Hindlimb muscle (tissue), 1 donor: ENCODE data around the gene WDR91. TPM values are rescaled to one million over a fixed set of nuclear protein-coding genes. Genes with fewer than 3 reads are reported as not detected.

Source experiments
- DNase-seq: peaks from one replicate; pipeline ENCODE4 v3.0.0-alpha.2; 2013
- polyA plus RNA-seq: library from polyadenylated mRNA; unstranded; fragments of 120-200 nt; gene quantifications from one replicate; pipeline ENCODE4 v1.2.1, GENCODE V29; 2013; ENCODE audit not compliant: insufficient read length

Gene WDR91
- polyA plus RNA-seq, 1 donor: 11.1 TPM

DNA sequence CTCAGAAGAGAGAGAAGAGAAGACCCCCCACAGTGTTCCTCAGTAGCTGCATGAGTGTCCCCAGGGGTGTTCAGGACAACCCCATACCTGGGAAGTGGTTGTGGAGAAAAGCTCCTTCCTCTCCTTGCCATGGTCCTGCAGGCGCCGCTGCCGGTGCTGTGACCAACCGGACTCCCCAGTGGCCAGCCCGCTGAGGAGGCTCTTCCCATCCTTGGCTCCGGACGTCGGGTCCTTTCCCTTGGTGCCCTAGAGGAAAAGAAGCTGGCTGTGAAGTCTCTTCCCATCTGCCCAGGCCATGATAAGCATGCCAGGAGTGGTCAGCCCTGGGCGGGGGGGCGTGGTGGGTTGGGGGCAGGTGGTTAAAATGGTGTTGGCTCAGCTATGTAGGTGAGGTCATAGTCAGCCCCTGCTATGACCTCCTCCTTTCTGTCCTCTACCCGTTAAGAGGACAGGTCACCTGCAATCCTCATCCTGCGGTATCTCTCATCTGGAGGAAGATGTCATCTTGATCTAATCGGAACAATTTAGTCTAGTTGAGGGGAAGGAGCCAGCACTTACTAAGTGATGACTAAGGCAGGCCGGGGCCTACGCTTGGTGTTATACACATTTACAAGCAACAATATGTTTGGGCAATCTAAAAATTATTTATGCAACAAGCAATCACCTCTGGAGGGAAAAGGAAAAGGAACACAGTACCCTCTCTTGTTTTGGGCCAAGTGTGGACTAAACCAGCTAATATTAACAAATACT lies 13.2 kb downstream of the WDR91 start:
- no peak for DNase-seq

DNA sequence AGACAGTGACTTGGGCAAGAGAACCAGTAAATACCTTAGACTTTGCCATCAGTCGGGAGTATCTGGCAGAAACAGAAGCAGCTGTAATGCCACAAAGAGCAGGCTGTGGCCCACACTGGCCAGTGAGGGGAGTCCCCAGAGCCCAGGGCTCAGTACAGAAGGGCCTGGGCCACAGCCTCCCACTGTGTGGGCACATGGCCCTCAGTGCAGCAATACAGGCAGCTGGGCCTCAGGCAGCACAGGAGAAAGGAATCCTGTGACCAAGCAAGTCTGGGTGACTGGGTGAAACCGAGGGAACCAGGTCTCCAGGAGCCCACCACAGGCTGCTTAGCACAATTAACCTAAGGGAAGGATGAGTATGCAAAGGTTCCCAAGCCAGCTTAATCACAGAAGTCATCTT lies 14.0 kb downstream of the WDR91 start:
- no peak for DNase-seq

DNA sequence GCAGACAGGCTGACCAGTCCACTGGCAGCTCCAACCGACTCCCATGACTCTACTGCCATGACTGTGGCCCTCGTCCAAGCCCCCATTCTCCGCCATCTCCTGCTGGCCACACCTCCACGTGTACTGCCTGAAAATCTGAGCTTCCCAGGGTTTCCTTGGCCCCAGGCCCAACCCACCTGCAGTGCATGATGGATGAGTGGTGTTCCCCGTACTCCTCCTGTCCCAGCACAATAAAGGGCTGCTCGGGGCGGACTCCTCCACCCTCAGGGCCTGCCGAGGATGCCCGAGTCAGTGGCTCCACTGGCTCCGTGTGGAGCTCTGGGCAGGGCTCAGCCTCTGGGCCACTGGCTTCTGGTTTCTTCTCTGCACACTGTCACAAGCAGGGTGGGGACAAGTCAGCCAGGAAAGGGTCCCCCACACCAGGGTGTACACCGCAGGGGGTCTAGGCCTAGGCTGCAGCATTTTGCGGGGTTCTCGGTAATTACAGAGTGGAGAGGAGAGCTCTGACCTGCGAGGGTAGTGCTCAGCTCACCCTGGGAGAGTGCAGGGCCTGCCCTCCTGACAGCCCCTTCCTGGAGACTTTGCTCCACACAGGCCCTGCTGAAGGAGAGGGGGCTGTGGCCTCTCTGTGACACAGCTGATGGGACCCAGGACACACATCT lies 15.2 kb downstream of the WDR91 start:
- DNase-seq: no peak

DNA sequence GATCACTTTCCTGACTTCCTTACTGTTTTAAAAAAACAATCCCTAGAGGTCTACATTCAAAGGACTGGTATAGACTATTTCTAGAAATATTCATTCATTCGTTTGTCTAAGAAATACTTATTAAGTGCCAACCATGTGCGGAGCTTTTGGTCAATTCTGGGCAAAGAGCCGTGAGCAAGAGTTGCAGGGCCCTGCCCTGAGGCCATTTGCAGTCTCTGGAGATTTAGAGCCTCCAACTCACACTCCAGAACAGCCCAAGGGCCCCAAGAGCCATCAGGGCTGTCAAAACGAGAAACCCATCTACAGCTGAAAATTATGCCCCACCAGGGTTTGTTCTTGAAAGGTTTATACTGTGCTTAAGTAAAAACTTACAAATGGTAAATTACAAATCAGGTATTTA lies 16.2 kb downstream of the WDR91 start:
- DNase-seq: no peak

DNA sequence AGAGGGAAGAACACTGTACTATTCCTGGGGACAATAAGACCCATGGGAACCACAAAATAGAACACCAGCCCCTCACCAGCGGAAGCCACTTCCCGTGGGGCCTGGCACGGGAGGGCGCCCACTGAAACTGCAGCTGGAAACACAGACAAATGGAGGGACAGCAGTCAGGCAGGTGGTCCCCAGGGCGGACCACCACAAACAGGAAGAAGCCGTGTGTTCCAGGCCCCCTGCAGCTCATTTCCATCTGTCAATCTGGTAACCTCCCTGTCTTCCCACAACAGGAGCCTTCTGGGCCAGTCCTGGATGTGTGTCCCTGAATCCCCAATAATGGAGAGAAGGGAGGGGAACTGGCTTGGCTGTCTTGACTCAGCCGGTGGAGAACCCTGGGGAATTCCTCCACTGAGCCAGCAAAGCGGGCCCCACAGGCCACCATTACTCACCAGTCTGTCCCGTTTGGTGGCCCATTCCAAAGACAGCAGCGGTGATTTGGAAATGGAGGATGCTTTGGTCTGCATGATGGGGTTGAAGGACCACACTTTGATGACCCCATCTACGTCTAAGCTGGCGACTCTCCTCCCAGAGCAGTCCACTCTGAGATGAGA lies 16.7 kb downstream of the WDR91 start:
- DNase-seq: no peak

DNA sequence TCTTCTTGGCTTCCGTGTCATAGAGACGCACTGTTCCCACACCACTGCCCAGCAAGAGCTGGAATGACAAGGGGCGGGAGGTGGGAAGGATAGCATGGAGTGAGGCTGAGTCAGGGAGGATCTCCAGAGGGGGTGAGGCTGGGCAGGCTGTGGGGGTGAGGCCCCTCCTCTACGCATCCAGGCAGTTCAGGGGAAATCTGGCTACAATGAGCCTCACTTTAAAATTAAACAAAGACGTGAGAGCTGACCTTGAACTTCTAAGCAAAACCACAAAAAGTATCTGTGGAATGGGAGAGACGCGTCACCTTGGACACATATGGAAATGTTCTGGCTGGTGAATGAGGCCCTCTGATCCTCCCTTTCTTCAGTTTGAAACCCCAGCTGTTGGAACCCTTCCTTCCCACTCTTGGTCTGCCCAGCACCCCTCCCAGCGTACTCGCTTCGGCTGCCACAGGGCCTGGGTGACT lies 17.7 kb downstream of the WDR91 start:
- no peak for DNase-seq

DNA sequence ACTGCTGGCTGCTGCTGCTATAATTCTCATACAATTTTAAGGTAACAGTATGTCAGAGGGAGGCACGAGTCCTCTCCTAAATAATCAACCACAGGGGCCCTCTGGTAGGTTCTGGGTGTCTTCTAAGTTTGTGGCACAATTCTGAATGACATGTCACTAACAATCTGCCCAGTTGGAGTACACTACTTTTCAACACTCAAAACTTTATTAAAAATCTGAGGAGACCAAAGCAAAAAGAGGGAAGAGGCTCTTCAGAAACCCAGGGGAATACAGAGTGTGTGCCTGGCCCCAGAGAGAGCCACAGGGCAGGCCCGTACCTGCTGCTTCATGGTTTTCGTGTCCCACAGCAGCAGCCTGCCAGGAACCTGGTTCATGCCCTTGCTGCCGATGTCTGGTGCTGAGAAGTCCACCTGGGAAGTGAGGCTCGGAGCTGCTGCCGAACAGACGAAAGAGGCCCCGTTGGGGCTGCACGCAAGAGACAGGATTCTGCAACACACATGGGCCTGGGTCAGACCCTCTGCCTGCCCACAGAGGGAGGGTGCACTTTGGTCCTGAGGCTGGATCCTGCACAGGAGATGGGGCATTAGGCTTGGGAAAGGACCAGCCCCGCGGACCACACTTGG lies 18.3 kb downstream of the WDR91 start:
- no peak for DNase-seq

DNA sequence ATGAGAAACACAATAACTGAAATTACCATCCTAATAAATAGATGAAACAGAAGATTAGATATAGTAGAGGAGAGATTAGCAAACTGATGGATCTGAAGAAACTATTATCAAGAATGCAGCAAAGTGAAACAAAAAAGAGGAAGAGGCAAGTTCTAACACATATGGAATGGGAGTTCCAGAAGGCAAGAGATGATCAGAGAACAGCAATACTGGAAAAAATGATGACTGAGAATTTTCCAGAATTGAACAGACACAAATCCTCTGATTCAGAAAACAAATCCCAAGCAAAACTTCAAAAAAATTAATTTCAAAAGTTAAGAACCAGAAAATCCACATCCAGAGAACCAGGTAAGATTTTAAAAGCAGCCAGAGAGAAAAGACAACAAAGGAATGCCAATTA lies 20.6 kb downstream of the WDR91 start:
- DNase-seq: no peak

DNA sequence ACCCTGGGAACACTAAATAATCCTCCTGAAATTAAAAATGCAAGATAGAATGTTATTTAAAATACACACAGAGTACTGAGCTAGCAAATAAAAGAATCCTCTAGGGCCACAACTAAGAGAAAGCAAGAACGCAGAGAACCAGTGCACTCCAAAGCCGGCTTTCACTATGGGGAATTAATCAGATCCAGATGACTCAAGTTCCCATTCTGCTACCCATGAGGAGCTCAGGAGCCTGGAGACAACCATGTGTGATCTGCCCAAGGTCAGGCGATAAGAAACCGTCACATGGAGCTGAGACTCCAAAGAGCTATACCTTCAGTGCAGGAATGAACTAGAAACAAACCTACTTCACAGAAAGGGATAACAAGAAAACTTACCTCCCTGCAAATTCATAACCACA lies 21.4 kb downstream of the WDR91 start:
- no peak for DNase-seq

DNA sequence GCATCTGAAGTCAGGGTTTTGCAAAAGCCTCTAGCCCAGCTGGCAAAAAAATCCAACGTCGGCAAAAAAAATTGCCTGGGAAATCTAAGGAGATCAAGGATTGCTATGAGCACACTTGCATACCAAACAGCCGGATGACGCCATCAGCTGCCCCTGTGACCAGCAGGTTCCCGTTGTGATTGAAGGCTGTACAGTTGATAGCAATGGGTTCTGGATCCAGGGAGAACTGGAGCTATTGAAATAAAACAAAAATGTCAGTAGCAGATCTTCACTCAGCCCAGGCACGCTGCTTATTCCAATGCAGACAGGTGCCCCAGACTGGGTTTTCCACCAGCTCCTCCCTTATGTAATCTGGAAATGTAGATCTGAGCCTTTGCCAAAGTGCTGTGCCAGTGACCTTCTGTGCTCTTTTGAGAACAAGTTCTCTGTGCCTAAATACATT lies 22.1 kb downstream of the WDR91 start:
- DNase-seq: no peak

DNA sequence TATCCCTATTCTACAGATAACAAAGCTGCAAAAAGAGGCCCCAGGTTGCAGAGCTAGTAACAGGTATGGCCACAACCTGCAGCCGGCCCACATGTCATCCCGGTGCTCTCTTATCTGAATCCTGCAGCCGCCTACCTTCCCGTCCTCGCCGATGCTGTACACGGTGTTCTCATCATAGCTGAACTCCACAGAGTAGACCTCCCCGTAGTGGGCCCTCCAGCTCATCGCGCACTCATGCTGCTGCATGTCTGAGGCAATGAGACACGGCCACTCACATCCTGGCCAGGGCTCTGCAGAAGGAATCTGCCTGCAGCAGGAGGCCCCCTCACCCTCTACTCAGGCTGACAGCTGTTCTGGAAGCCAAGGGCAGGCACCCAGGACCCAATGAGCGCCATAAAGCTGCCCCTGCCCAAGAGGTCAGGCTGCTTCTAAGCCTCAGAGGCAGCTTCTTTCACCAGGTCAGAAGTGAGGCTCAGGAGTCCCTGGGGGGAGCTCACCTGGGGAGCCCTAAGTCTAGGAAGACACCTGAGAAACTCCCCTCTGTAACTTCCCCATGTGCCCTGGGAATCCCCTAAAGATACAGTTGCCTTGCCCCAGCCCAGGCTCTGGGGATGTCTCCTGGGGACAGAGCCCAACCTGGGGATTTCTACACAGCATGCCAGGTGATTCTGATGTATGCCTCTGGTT lies 22.9 kb downstream of the WDR91 start:
- no peak for DNase-seq

DNA sequence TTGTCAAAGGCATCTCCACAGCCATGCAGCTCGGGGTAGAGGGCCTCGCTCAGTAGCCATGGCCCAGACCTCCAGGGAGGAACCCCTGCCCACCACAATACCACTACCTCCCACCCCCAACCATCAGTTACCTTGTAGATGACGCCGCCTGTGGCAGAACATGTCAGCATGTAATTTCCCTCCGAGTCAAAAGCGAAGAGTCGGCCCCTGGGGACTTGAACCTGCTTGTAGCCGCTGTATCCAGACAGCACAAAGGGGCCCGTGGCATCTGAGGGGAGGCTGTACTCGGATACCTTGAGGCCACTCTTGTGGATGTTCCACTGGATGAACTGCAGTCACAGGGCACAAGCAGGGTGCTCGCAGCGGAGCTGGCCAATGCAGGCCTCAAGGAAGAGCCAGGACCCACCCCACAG lies 24.5 kb downstream of the WDR91 start:
- DNase-seq: no peak

DNA sequence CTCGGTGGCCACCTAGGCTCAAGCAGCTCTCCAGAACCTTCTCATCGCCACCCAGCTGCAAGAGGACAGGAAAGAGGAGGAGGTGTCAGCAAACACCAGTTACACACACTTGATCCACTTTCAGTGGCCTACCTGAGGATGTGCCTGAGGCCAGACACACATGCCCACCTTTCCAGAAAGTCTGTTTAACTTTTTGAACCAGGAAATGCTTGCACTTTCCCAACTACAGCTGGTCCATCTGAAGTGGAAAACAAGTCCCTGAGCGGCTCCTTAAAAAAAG lies 25.1 kb downstream of the WDR91 start:
- no peak for DNase-seq

DNA sequence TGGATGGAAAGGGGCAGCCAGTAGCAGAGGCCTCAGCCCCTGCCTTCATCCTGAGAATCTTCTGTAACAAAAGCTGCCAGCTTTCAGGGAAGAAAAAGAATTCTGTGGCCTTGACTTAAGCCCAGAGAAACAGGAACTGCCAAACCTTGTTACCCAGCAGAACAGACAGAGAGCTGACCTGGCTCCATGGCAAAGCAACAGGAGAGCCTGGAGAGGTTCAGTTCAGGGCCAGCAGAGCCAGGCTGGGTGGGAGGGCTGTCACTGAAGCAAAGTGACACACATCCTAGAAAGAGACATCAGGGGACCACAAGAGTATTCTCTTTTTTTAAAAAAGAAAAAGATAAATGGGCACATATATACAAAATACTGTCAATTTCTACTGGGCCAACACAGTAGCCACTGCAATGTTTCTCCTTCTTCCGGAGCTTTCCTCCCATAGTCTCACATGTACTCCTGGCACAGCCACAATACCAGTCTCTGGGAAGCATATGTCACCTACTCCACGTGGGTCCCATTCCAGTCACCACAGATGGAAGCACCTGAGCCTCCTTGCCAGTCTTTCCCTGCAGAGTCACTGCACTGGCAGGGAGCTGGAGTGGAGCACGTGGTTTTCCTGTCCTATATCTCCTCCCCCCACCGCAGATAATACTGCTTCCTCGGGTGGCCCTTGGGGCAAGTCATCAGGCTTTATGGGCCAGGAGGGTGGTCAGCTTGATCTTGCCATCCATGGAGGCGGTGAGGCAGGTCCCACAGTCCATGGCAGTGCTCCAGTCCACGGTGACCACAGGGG lies 25.7 kb downstream of the WDR91 start:
- no peak for DNase-seq

DNA sequence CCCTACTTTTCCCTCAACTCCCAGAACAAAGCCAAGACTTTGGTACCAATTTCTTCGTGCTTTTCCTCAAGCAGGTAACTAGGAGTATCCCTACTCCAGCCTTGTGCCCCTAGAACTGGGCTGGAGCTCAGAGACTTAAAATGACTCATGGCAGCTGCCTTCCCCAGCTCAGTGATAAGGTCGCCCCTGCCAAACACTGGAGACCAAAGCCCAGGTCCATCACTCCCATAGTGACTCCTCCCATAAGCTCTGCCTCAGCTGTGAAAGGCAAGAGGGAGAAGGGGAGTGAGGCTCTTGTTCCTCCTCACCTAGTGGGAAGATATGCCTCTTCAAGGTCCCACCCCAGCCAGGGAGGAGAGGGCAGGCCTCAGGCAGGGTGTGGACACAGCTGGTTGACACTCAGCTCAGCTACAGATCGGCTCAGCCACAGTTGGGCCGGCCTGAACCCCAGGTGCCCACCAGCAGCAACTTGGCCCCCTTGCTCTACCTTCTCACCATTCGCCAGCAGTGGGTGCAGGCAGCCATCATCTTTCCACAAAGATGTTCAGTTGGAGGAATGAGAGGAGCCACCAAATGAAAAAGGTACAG lies 27.0 kb downstream of the WDR91 start:
- DNase-seq: no peak

DNA sequence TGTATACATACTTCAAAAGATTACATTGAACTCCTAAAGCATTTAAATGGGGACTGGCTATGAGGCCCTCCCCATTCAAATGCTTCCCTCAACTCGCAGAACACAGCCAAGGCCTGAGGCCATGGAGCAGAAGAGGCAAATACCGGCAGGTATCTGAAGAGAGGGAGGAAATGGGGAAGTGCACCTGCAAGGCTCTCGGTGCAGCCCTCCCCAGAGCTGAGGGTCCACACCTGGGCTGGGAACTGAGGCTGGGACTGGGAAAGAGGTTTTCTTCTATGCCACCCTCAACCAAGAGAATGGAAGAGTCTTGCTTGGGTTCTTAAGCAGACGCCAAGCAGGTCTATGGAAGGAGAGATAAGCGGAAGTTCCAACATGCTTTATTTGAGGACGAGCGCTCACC lies 27.8 kb downstream of the WDR91 start:
- no peak for DNase-seq

DNA sequence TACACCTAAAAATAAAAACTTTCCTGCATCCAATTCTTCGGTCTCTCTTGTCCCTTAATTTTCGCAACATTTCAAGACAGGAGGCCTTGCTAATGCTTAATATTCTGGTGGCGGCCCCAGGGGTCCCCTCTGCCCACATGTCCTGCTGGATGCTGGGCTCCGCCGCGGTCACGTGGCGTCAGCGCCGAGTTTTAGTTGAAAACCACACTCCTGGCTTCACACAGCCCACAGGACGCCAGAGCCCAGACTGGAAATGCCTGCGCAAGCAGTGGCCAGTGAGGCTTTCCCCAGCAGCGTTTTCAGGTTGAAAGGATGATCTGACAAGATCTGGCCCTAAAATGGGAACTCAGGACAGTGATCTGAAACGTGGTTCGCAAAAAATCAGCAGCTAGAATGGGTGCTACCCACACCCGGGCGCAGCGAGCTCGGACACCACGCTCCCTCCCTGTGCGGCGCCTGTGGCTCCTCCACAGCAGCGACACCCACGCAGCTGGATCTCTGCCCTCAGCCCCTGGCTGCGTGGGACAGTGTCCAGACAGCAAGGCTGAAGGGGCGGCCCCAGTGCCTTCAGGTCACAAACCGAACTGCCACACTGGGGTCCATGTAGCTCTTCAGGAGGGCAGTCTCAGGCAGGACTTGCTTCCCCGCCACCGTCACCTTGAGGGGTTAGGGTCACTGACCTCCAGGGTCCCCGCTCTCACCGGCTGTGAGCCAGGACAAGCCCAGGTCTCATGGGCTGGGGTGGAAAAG lies 29.2 kb downstream of the WDR91 start:
- no peak for DNase-seq

DNA sequence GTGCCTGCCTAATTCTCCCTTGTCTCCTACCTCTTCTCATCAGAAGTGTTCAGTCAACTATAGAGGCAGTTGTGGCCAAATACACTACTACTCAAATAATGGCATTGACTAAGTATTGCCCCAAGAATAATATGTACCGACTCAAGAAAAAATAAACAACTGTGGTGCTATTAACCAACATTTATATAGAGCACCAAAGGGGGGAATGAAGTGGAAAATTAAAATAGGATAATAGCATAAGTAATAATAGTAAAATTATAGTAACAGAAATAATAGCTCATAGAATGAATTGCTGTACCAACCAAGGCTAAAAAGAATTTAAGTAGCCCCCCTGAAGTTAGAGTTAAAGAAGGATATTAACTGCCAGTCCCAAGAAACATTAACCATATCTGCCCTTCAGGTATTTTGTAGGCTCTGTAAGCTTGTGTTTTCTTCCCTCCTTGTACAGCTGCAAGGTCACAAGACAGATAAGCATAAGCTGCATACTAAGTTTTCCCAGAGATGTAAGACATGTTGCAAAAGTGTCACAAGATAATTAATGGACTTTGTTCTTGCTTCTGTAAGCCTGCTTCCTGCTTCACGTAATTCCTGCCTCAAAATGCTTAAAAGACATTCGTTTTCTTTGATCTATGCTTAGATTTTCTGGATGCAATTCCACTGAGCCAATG lies 29.9 kb downstream of the WDR91 start:
- DNase-seq: no peak

DNA sequence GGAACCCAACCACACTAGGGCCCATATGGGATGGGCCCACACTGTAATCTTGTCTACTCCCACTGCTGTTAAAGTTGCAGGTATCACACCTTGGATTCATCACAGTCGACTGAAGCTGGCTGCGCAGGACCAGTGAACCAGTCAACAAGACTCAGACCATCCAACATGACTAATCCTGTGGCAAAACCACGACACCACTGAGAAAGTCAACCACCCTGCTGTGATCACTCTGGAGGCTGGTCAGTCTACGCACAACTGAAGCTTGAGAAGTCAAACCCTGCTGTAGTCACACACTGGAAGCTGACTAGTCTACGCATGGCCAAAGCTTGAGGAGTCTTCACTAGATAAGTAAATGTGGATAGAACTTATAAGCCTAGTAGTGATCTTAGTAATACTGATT lies 31.2 kb downstream of the WDR91 start:
- DNase-seq: no peak

DNA sequence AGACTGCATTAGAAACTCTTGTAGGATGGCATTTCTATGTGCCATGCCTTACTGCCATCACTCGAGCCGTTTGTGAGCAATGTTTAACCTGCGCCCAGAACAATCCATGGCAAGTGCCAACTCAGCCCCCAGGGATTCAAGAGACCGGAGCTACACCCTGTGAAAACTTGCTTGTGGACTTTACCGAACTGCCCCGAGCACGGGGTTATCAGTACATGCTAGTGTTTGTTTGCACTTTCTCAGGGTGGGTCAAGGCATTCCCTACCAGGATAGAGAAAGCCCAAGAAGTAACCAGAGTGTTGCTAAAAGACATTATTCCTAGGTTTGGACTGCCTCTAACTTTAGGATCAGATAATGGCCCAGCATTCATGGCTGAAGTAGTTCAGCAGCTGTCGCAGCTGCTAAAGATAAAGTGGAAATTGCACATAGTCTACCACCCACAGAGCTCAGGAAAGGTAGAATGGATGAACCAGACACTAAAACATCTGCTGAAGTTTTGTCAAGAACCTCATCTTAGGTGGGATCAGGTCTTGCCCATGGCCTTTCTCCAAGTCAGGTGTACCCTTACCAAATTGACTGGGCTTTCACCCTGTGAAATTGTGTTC lies 31.9 kb downstream of the WDR91 start:
- no peak for DNase-seq
